ENCODE data around the gene TMEM30B.
A peak's percentile ranks its signal among the peaks of the same experiment; 100 is the strongest.

The TMEM30B gene, protein sequence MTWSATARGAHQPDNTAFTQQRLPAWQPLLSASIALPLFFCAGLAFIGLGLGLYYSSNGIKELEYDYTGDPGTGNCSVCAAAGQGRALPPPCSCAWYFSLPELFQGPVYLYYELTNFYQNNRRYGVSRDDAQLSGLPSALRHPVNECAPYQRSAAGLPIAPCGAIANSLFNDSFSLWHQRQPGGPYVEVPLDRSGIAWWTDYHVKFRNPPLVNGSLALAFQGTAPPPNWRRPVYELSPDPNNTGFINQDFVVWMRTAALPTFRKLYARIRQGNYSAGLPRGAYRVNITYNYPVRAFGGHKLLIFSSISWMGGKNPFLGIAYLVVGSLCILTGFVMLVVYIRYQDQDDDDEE

DNA sequence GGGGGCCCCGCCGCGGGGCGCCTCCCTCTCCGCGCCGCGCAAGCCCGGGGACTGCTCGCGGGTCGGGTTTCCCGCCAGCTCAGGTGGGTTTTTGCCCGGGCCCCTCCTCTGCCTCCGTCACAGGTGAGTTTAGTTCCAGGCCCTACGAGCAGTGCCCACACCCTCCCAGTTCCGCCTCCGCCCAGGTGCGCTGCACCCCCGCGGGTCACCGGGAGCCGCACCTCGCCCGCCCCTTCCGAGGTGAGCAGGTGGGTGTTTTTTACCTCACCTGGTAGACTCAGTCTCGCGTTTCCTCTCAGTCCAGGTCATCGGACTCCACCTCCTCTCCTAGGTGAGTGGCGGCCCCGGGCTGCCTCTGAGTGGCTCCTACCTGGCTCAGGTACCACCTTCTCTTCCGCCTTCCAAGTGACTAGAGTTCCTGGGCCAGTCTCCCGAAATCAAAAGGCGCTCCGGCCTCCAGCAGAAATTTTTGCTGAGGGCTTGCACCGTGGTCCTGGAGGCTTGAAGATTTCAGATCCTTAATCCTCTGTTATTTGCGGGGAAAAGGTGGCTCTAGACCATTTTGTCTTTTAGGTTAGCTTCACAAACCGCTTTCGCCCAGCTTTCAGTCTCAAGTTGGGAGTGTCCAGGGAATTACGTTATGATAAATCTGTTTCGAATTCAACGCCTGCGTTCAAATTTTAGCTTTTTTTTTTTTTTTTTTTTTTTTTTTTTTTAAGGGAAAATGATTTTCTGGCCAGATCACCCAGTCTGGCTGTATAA lies at the start of gene TMEM30B:
TSS of gene TMEM30B (minus strand) at position 153 of the 762 bp plus-strand sequence. CDS start 191 bp downstream, outside the sequence.
- H3K36me3 ChIP-seq (ENCODE audit: control insufficient read depth in 2 of 2, insufficient read depth in 1 of 2, low read length in 2 of 2), result no peaks in the 10 kb centered on the region
- H3K27ac ChIP-seq (ENCODE audit: extremely low read depth, low read depth, low read length), result peak within 1 kb of the TSS; percentile 16; the same call in 1 of the 2 replicates
- H3K4me1 ChIP-seq (ENCODE audit: control insufficient read depth, insufficient read depth, low read length), result no peaks in the 10 kb centered on the region; the same call in 1 of the 2 replicates
- H3K4me3 ChIP-seq (ENCODE audit: low read depth, low read length), result peak within 1 kb of the TSS; percentile 32
- ChIA-PET POLR2A (no interaction called here), CTCF (interaction anchor here (0.7 to 1.3 kb wide), 3 partner anchors 9 to 483 kb away, joined by 3 to 5 read pairs (median 4); no protein-coding TSS in a partner anchor)
- no peak for TF ChIP-seq TCF7L2 (IDR thresholded peaks at IDR 0.05; ENCODE audit: borderline replicate concordance, low read depth, low read length)
- H3K9me3 ChIP-seq (ENCODE audit: control insufficient read depth, insufficient read depth, low read depth, low read length), result no peaks in the 10 kb centered on the region

DNA sequence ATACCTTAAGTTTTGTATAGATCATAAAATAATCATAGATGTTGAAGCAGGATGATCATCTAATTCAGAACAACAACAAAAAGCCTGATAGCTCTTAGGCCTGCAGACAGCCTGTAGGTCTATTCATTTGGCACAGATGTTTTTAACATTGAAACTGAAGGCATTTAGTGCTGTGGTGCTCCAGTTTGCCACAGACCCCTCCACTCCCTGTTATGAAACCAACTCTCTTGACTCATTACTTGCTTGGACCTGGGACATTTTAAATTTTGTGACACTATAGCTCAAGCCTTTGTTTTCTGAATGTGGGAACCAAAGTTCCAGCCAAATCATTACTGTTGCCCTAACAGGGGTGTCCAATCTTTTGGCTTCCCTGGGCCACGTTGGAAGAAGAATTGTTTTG lies 49.4 kb upstream of the TMEM30B start:
- Histone ChIP-seq H3K36me3 (ENCODE audit: control insufficient read depth in 2 of 2, insufficient read depth in 1 of 2, low read length in 2 of 2) (no peaks in the 10 kb centered on the region), H3K9me3 (ENCODE audit: control insufficient read depth, insufficient read depth, low read depth, low read length) (no peaks in the 10 kb centered on the region), H3K4me3 (ENCODE audit: low read depth, low read length) (no peak overlapping the region), H3K27ac (ENCODE audit: extremely low read depth, low read depth, low read length) (no peak overlapping the region), H3K4me1 (ENCODE audit: control insufficient read depth, insufficient read depth, low read length) (peaks cover 12% of the 10 kb centered on the region; the same call in 1 of the 2 replicates)
- ChIA-PET CTCF (no interaction called here), POLR2A (no interaction called here)
- TF ChIP-seq, protein P1, sequence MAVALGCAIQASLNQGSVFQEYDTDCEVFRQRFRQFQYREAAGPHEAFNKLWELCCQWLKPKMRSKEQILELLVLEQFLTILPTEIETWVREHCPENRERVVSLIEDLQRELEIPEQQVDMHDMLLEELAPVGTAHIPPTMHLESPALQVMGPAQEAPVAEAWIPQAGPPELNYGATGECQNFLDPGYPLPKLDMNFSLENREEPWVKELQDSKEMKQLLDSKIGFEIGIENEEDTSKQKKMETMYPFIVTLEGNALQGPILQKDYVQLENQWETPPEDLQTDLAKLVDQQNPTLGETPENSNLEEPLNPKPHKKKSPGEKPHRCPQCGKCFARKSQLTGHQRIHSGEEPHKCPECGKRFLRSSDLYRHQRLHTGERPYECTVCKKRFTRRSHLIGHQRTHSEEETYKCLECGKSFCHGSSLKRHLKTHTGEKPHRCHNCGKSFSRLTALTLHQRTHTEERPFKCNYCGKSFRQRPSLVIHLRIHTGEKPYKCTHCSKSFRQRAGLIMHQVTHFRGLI (tag by site-specific recombination; IDR thresholded peaks at IDR 0.05), result no peak
- TF ChIP-seq, protein P2, sequence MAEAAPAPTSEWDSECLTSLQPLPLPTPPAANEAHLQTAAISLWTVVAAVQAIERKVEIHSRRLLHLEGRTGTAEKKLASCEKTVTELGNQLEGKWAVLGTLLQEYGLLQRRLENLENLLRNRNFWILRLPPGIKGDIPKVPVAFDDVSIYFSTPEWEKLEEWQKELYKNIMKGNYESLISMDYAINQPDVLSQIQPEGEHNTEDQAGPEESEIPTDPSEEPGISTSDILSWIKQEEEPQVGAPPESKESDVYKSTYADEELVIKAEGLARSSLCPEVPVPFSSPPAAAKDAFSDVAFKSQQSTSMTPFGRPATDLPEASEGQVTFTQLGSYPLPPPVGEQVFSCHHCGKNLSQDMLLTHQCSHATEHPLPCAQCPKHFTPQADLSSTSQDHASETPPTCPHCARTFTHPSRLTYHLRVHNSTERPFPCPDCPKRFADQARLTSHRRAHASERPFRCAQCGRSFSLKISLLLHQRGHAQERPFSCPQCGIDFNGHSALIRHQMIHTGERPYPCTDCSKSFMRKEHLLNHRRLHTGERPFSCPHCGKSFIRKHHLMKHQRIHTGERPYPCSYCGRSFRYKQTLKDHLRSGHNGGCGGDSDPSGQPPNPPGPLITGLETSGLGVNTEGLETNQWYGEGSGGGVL (tag by site-specific recombination; IDR thresholded peaks at IDR 0.05), result no peak
- TF ChIP-seq KLF16 (tag by site-specific recombination; IDR thresholded peaks at IDR 0.05), result no peak
- no peak for TF ChIP-seq ZNF76 (tag by site-specific recombination; IDR thresholded peaks at IDR 0.05; ENCODE audit: borderline replicate concordance, low read depth)
- TF ChIP-seq RBAK (tag by site-specific recombination; IDR thresholded peaks at IDR 0.05), result no peak
- TF ChIP-seq OVOL3 (tag by site-specific recombination; IDR thresholded peaks at IDR 0.05), result no peak
- TF ChIP-seq, protein P3, sequence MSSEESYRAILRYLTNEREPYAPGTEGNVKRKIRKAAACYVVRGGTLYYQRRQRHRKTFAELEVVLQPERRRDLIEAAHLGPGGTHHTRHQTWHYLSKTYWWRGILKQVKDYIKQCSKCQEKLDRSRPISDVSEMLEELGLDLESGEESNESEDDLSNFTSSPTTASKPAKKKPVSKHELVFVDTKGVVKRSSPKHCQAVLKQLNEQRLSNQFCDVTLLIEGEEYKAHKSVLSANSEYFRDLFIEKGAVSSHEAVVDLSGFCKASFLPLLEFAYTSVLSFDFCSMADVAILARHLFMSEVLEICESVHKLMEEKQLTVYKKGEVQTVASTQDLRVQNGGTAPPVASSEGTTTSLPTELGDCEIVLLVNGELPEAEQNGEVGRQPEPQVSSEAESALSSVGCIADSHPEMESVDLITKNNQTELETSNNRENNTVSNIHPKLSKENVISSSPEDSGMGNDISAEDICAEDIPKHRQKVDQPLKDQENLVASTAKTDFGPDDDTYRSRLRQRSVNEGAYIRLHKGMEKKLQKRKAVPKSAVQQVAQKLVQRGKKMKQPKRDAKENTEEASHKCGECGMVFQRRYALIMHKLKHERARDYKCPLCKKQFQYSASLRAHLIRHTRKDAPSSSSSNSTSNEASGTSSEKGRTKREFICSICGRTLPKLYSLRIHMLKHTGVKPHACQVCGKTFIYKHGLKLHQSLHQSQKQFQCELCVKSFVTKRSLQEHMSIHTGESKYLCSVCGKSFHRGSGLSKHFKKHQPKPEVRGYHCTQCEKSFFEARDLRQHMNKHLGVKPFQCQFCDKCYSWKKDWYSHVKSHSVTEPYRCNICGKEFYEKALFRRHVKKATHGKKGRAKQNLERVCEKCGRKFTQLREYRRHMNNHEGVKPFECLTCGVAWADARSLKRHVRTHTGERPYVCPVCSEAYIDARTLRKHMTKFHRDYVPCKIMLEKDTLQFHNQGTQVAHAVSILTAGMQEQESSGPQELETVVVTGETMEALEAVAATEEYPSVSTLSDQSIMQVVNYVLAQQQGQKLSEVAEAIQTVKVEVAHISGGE (tag by site-specific recombination; conservative IDR thresholded peaks at IDR 0.05; ENCODE audit: low read depth), result no peak
- TF ChIP-seq, protein P4, sequence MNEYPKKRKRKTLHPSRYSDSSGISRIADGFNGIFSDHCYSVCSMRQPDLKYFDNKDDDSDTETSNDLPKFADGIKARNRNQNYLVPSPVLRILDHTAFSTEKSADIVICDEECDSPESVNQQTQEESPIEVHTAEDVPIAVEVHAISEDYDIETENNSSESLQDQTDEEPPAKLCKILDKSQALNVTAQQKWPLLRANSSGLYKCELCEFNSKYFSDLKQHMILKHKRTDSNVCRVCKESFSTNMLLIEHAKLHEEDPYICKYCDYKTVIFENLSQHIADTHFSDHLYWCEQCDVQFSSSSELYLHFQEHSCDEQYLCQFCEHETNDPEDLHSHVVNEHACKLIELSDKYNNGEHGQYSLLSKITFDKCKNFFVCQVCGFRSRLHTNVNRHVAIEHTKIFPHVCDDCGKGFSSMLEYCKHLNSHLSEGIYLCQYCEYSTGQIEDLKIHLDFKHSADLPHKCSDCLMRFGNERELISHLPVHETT (tag by site-specific recombination; IDR thresholded peaks at IDR 0.05), result no peak
- TF ChIP-seq, protein P5, sequence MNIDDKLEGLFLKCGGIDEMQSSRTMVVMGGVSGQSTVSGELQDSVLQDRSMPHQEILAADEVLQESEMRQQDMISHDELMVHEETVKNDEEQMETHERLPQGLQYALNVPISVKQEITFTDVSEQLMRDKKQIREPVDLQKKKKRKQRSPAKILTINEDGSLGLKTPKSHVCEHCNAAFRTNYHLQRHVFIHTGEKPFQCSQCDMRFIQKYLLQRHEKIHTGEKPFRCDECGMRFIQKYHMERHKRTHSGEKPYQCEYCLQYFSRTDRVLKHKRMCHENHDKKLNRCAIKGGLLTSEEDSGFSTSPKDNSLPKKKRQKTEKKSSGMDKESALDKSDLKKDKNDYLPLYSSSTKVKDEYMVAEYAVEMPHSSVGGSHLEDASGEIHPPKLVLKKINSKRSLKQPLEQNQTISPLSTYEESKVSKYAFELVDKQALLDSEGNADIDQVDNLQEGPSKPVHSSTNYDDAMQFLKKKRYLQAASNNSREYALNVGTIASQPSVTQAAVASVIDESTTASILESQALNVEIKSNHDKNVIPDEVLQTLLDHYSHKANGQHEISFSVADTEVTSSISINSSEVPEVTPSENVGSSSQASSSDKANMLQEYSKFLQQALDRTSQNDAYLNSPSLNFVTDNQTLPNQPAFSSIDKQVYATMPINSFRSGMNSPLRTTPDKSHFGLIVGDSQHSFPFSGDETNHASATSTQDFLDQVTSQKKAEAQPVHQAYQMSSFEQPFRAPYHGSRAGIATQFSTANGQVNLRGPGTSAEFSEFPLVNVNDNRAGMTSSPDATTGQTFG (tag by site-specific recombination; IDR thresholded peaks at IDR 0.05; ENCODE audit: borderline replicate concordance), result no peak
- TF ChIP-seq, protein P6, sequence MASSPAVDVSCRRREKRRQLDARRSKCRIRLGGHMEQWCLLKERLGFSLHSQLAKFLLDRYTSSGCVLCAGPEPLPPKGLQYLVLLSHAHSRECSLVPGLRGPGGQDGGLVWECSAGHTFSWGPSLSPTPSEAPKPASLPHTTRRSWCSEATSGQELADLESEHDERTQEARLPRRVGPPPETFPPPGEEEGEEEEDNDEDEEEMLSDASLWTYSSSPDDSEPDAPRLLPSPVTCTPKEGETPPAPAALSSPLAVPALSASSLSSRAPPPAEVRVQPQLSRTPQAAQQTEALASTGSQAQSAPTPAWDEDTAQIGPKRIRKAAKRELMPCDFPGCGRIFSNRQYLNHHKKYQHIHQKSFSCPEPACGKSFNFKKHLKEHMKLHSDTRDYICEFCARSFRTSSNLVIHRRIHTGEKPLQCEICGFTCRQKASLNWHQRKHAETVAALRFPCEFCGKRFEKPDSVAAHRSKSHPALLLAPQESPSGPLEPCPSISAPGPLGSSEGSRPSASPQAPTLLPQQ (tag by site-specific recombination; IDR thresholded peaks at IDR 0.05), result no peak
- no peak for TF ChIP-seq ZNF426 (tag by site-specific recombination; IDR thresholded peaks at IDR 0.05)
- TF ChIP-seq, protein P7, sequence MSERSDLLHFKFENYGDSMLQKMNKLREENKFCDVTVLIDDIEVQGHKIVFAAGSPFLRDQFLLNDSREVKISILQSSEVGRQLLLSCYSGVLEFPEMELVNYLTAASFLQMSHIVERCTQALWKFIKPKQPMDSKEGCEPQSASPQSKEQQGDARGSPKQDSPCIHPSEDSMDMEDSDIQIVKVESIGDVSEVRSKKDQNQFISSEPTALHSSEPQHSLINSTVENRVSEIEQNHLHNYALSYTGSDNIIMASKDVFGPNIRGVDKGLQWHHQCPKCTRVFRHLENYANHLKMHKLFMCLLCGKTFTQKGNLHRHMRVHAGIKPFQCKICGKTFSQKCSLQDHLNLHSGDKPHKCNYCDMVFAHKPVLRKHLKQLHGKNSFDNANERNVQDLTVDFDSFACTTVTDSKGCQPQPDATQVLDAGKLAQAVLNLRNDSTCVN (tag by site-specific recombination; optimal IDR thresholded peaks at IDR 0.05), result no peak
- TF ChIP-seq ZNF571 (tag by site-specific recombination; IDR thresholded peaks at IDR 0.05), result no peak
- no peak for TF ChIP-seq ZNF768 (tag by site-specific recombination; IDR thresholded peaks at IDR 0.05)
